ENCODE measurements around the gene BOD1. TPM values are rescaled to one million over a fixed set of nuclear protein-coding genes. Genes with fewer than 3 reads are reported as not detected.

The BOD1 gene
- total and polyA plus RNA-seq, 2 donors (not counting 1 experiment from before 2014, with no cell fraction given): 60.7 to 86.9 TPM

DNA sequence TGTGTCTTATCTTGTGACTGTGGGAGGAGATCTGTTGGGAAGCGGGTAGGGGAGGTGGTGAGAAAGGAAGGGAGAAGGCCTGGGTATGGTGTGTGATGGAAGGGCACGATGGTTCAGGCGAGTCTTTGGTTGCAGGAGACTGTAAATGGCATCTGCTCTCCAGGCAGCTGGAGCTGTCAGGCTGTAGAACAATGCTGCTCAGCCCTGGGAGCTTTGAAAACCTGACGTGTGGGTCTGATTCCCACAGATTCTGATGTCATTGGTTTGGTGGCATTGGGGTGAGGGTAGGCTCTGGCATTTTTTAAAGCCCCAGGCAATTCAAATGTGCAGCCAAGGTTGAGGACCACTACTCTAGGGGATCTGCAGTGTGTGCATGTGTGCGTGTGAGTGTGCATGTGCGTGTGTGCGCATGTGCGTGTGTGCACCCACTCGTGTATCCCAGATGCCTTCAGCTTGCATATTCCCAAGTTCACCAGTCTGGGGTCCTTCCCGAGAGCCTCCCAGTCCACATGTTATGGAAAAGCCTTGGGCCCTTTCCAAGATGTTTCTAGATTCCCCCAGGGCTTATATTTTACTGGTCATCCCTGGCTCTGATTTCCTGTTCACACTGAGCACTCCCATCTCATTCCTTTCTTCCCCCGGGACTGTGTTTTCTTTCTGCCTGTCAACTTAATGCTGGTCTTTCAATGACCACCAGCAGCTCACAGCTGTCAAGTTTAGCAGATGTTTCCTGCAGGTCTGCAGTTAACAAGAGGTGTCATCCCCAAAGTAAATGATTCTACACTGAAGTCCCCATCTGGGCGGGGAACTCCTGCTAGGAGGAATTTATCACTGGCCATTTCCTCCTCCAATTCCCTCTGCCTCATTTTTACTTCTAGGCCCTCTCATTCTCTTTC is 34.0 kb downstream of the BOD1 start:
- no peaks in the 10 kb centered on the region for H3K79me2 ChIP-seq (ENCODE audit: control insufficient read depth, insufficient read depth, low read length)
- H3K4me1 ChIP-seq (ENCODE audit: control insufficient read depth, extremely low read depth, insufficient read depth, low read length): peaks cover 4% of the 10 kb centered on the region
- no peaks in the 10 kb centered on the region for H3K9me3 ChIP-seq (ENCODE audit: control insufficient read depth, insufficient read depth, low read depth, low read length)
- no peak overlapping the region for H3K9ac ChIP-seq (ENCODE audit: insufficient read depth, low read length)
- no peak overlapping the region for H3K4me3 ChIP-seq (replicated peaks in 1 of 4; ENCODE audit: control extremely low read depth in 1 of 4, insufficient read depth in 1 of 4, low read depth in 3 of 4, low read length in 4 of 4)
- no peak overlapping the region for H3K4me2 ChIP-seq (ENCODE audit: extremely low read depth, insufficient read depth, low read length)
- H4K20me1 ChIP-seq (ENCODE audit: control insufficient read depth, extremely low read depth, insufficient read depth, low read length): no peaks in the 10 kb centered on the region
- H3K27ac ChIP-seq (ENCODE audit: insufficient read depth, low read length): no peak overlapping the region
- no peaks in the 10 kb centered on the region for H3K36me3 ChIP-seq (ENCODE audit: control insufficient read depth, insufficient read depth, low read length)
- TF ChIP-seq EZH2 (IDR thresholded peaks at IDR 0.05; ENCODE audit: low read length, missing control alignments): no peak
- TF ChIP-seq, protein P1, sequence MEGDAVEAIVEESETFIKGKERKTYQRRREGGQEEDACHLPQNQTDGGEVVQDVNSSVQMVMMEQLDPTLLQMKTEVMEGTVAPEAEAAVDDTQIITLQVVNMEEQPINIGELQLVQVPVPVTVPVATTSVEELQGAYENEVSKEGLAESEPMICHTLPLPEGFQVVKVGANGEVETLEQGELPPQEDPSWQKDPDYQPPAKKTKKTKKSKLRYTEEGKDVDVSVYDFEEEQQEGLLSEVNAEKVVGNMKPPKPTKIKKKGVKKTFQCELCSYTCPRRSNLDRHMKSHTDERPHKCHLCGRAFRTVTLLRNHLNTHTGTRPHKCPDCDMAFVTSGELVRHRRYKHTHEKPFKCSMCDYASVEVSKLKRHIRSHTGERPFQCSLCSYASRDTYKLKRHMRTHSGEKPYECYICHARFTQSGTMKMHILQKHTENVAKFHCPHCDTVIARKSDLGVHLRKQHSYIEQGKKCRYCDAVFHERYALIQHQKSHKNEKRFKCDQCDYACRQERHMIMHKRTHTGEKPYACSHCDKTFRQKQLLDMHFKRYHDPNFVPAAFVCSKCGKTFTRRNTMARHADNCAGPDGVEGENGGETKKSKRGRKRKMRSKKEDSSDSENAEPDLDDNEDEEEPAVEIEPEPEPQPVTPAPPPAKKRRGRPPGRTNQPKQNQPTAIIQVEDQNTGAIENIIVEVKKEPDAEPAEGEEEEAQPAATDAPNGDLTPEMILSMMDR (conservative IDR thresholded peaks at IDR 0.05 in 1 of 2, IDR thresholded peaks at IDR 0.05 in 1 of 2; ENCODE audit: low read depth in 1 of 2, low read length in 2 of 2): no peak
- DNase-seq (ENCODE audit: low read depth in 2 of 2): peak in 1 of 2 donors; percentile 9
- H2AFZ ChIP-seq (ENCODE audit: low read length): no peak overlapping the region
- no peaks in the 10 kb centered on the region for H3K27me3 ChIP-seq (ENCODE audit: control insufficient read depth, insufficient read depth, low read length)

- Histone ChIP-seq H3K4me2 (ENCODE audit: extremely low read depth, insufficient read depth, low read length) (no peak overlapping the region), H3K27ac (ENCODE audit: insufficient read depth, low read length) (no peak overlapping the region), H4K20me1 (ENCODE audit: control insufficient read depth, extremely low read depth, insufficient read depth, low read length) (no peaks in the 10 kb centered on the region), H3K9me3 (ENCODE audit: control insufficient read depth, insufficient read depth, low read depth, low read length) (no peaks in the 10 kb centered on the region), H3K9ac (ENCODE audit: insufficient read depth, low read length) (no peak overlapping the region), H3K79me2 (ENCODE audit: control insufficient read depth, insufficient read depth, low read length) (no peaks in the 10 kb centered on the region), H3K27me3 (ENCODE audit: control insufficient read depth, insufficient read depth, low read length) (no peaks in the 10 kb centered on the region), H3K4me3 (replicated peaks in 1 of 4; ENCODE audit: control extremely low read depth in 1 of 4, insufficient read depth in 1 of 4, low read depth in 3 of 4, low read length in 4 of 4) (no peak overlapping the region), H2AFZ (ENCODE audit: low read length) (no peak overlapping the region), H3K4me1 (ENCODE audit: control insufficient read depth, extremely low read depth, insufficient read depth, low read length) (peaks cover 4% of the 10 kb centered on the region), H3K36me3 (ENCODE audit: control insufficient read depth, insufficient read depth, low read length) (no peaks in the 10 kb centered on the region)
- DNase-seq (ENCODE audit: low read depth in 2 of 2): peak; percentile 15 to 39
- TF ChIP-seq EZH2 (IDR thresholded peaks at IDR 0.05; ENCODE audit: low read length, missing control alignments): no peak
- TF ChIP-seq, protein P1 (conservative IDR thresholded peaks at IDR 0.05 in 1 of 2, IDR thresholded peaks at IDR 0.05 in 1 of 2; ENCODE audit: low read depth in 1 of 2, low read length in 2 of 2): peak; percentile 67 to 75
Observed at GRCh38 chr5:173581408-173582215, 34.8 kb downstream of the BOD1 start.

DNA sequence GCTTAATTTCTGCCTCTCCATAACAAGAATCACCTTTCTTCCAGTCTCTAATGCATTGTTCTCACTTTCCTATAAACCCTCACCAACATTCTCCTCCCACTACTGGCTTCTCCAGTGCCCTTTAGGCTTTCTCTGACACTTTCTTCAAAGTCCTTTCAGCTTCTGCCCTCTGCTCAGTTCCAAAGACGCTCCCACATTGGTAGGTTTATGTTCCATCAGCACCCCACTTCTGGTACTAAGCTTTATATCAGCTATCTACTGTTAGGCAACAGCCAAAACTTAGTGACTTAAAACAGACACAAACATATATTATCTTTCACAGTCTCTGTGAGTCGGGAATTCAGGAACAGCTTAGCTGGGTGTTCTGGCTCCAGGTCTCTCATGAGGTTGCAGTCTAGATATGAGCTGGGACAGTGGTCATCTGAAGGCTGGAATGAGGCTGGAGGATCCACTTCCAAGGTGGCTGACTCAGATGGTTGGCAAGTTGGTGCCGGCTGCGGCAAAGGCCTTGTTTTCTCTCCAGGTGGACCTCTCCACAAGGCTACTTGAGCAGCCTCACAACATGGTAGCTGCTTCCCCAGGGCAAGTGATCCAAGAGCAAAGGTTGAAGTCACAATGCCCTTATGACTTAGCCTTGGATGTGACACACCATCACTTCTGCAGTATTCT is 37.4 kb downstream of the BOD1 start:
- Histone ChIP-seq H3K27me3 (ENCODE audit: control insufficient read depth, insufficient read depth, low read length) (no peaks in the 10 kb centered on the region), H3K4me3 (replicated peaks in 1 of 4; ENCODE audit: control extremely low read depth in 1 of 4, insufficient read depth in 1 of 4, low read depth in 3 of 4, low read length in 4 of 4) (no peak overlapping the region), H3K36me3 (ENCODE audit: control insufficient read depth, insufficient read depth, low read length) (no peaks in the 10 kb centered on the region), H4K20me1 (ENCODE audit: control insufficient read depth, extremely low read depth, insufficient read depth, low read length) (no peaks in the 10 kb centered on the region), H3K9ac (ENCODE audit: insufficient read depth, low read length) (no peak overlapping the region), H3K9me3 (ENCODE audit: control insufficient read depth, insufficient read depth, low read depth, low read length) (no peaks in the 10 kb centered on the region), H3K27ac (ENCODE audit: insufficient read depth, low read length) (no peak overlapping the region), H2AFZ (ENCODE audit: low read length) (no peak overlapping the region), H3K4me1 (ENCODE audit: control insufficient read depth, extremely low read depth, insufficient read depth, low read length) (peaks cover 4% of the 10 kb centered on the region), H3K79me2 (ENCODE audit: control insufficient read depth, insufficient read depth, low read length) (no peaks in the 10 kb centered on the region), H3K4me2 (ENCODE audit: extremely low read depth, insufficient read depth, low read length) (no peak overlapping the region)
- no peak for DNase-seq (ENCODE audit: low read depth in 2 of 2)
- TF ChIP-seq, protein P1 (conservative IDR thresholded peaks at IDR 0.05 in 1 of 2, IDR thresholded peaks at IDR 0.05 in 1 of 2; ENCODE audit: low read depth in 1 of 2, low read length in 2 of 2): no peak
- TF ChIP-seq EZH2 (IDR thresholded peaks at IDR 0.05; ENCODE audit: low read length, missing control alignments): no peak
